ENCODE data around the gene KCTD10.
"Not testable (repeated sequence)": the region's sequence is repeated elsewhere in the genome, so short reads cannot be mapped to it uniquely, and the experiment has no call there.

KCTD10 gene

GRCh38 chr12:109443794-109444193, 33.3 kb downstream of the KCTD10 start:
- H3K23ac ChIP-seq (ENCODE audit: low read length): no peak overlapping the region
- H3K18ac ChIP-seq (ENCODE audit: low read length): no peak overlapping the region
- H3K9ac ChIP-seq (ENCODE audit: low read length): no peak overlapping the region
- no peak overlapping the region for H2BK12ac ChIP-seq (ENCODE audit: low read length)
- H3K79me1 ChIP-seq (ENCODE audit: low read length): no peaks in the 10 kb centered on the region
- no peak overlapping the region for H2AK5ac ChIP-seq (ENCODE audit: low read length)
- no peak overlapping the region for H2AFZ ChIP-seq (ENCODE audit: insufficient read depth, low read length, poor library complexity)
- H2BK120ac ChIP-seq (ENCODE audit: insufficient read depth, low read length, poor library complexity): no peak overlapping the region
- H4K12ac ChIP-seq (ENCODE audit: low read depth, low read length): no peak overlapping the region
- DNase-seq: no peak
- H3K36me3 ChIP-seq (ENCODE audit: control insufficient read depth in 1 of 2, insufficient read depth in 2 of 2, low read length in 2 of 2): peaks cover 21 to 30% of the 10 kb centered on the region in 2 experiments
- H4K8ac ChIP-seq (ENCODE audit: low read depth, low read length): no peak overlapping the region
- no peaks in the 10 kb centered on the region for H3K27me3 ChIP-seq (ENCODE audit: insufficient read depth, low read length)
- no CpG with 5 or more reads among the region's 5 CpGs for WGBS (ENCODE audit: extremely low coverage, insufficient coverage, insufficient read length)
- no peak overlapping the region for H3K4ac ChIP-seq (ENCODE audit: low read depth, low read length)
- H3K14ac ChIP-seq (ENCODE audit: low read length): no peak overlapping the region
- H3K79me2 ChIP-seq (ENCODE audit: control insufficient read depth, insufficient read depth, low read length, poor library complexity): no peaks in the 10 kb centered on the region
- no peak overlapping the region for H2BK5ac ChIP-seq (ENCODE audit: low read depth, low read length, poor library complexity)
- no peak overlapping the region for H3K4me2 ChIP-seq (ENCODE audit: low read length)
- H3K27ac ChIP-seq (ENCODE audit: low read depth, low read length): no peak overlapping the region
- H4K91ac ChIP-seq (ENCODE audit: low read depth, low read length): no peak overlapping the region
- H3K4me1 ChIP-seq (ENCODE audit: control insufficient read depth in 1 of 2, insufficient read depth in 2 of 2, low read length in 2 of 2): no peaks in the 10 kb centered on the region
- H3K9me3 ChIP-seq (ENCODE audit: insufficient read depth, low read depth, low read length): peaks cover 2% of the 10 kb centered on the region
- no peak overlapping the region for H3K4me3 ChIP-seq (ENCODE audit: low read depth, low read length)

GRCh38 chr12:109440851-109441490, 36.1 kb downstream of the KCTD10 start:
- Histone ChIP-seq H2BK12ac (ENCODE audit: low read length) (no peak overlapping the region), H2AFZ (ENCODE audit: insufficient read depth, low read length, poor library complexity) (no peak overlapping the region), H4K12ac (ENCODE audit: low read depth, low read length) (no peak overlapping the region), H3K79me1 (ENCODE audit: low read length) (no peaks in the 10 kb centered on the region), H3K27me3 (ENCODE audit: insufficient read depth, low read length) (no peaks in the 10 kb centered on the region), H3K18ac (ENCODE audit: low read length) (no peak overlapping the region), H3K9me3 (ENCODE audit: insufficient read depth, low read depth, low read length) (no peaks in the 10 kb centered on the region), H3K9ac (ENCODE audit: low read length) (no peak overlapping the region), H2BK120ac (ENCODE audit: insufficient read depth, low read length, poor library complexity) (no peak overlapping the region), H2AK5ac (ENCODE audit: low read length) (no peak overlapping the region), H3K4me1 (ENCODE audit: control insufficient read depth in 1 of 2, insufficient read depth in 2 of 2, low read length in 2 of 2) (peaks cover 2 to 3% of the 10 kb centered on the region in 2 experiments), H3K4ac (ENCODE audit: low read depth, low read length) (no peak overlapping the region), H3K23ac (ENCODE audit: low read length) (no peak overlapping the region), H3K4me2 (ENCODE audit: low read length) (no peak overlapping the region), H3K14ac (ENCODE audit: low read length) (no peak overlapping the region), H4K91ac (ENCODE audit: low read depth, low read length) (no peak overlapping the region), H3K4me3 (ENCODE audit: low read depth, low read length) (no peak overlapping the region), H4K8ac (ENCODE audit: low read depth, low read length) (no peak overlapping the region), H3K36me3 (ENCODE audit: control insufficient read depth in 1 of 2, insufficient read depth in 2 of 2, low read length in 2 of 2) (peaks cover 5 to 10% of the 10 kb centered on the region in 2 experiments), H3K27ac (ENCODE audit: low read depth, low read length) (no peak overlapping the region), H3K79me2 (ENCODE audit: control insufficient read depth, insufficient read depth, low read length, poor library complexity) (no peaks in the 10 kb centered on the region), H2BK5ac (ENCODE audit: low read depth, low read length, poor library complexity) (no peak overlapping the region)
- WGBS (ENCODE audit: extremely low coverage, insufficient coverage, insufficient read length): no CpG with 5 or more reads among the region's 9 CpGs
- peak; percentile 82 to 90 for DNase-seq

DNA sequence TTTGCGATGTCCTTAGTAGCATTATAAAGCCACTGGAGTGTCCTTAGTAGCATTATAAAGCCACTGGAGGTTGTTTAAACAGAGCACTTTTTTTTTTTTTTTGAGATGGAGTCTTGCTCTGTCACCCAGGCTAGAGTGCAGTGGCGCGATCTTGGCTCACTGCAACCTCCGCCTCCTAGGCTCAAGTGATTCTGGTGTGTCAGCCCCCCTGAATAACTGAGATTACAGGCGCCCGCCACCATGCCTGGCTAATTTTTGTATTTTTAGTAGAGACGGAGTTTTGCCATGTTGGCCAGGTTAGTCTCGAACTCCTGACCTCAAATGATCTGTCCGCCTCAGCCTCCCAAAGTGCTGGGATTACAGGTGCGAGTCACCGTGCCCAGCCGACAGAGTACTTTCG, 37.1 kb downstream of the KCTD10 start:
- H4K91ac ChIP-seq (ENCODE audit: low read depth, low read length); H2AFZ ChIP-seq (ENCODE audit: insufficient read depth, low read length, poor library complexity); H4K8ac ChIP-seq (ENCODE audit: low read depth, low read length); H3K23ac ChIP-seq (ENCODE audit: low read length); DNase-seq; H2BK5ac ChIP-seq (ENCODE audit: low read depth, low read length, poor library complexity); H3K27ac ChIP-seq (ENCODE audit: low read depth, low read length); H3K36me3 ChIP-seq (ENCODE audit: control insufficient read depth in 1 of 2, insufficient read depth in 2 of 2, low read length in 2 of 2); H2BK120ac ChIP-seq (ENCODE audit: insufficient read depth, low read length, poor library complexity); H3K9me3 ChIP-seq (ENCODE audit: insufficient read depth, low read depth, low read length); H2AK5ac ChIP-seq (ENCODE audit: low read length); H3K4me3 ChIP-seq (ENCODE audit: low read depth, low read length); H3K27me3 ChIP-seq (ENCODE audit: insufficient read depth, low read length); H3K14ac ChIP-seq (ENCODE audit: low read length); H3K18ac ChIP-seq (ENCODE audit: low read length); H3K4ac ChIP-seq (ENCODE audit: low read depth, low read length); H2BK12ac ChIP-seq (ENCODE audit: low read length); H3K79me1 ChIP-seq (ENCODE audit: low read length); H3K4me1 ChIP-seq (ENCODE audit: control insufficient read depth in 1 of 2, insufficient read depth in 2 of 2, low read length in 2 of 2); H3K79me2 ChIP-seq (ENCODE audit: control insufficient read depth, insufficient read depth, low read length, poor library complexity); H4K12ac ChIP-seq (ENCODE audit: low read depth, low read length); H3K9ac ChIP-seq (ENCODE audit: low read length); H3K4me2 ChIP-seq (ENCODE audit: low read length): not testable (repeated sequence)
- WGBS (ENCODE audit: extremely low coverage, insufficient coverage, insufficient read length): no CpG with 5 or more reads among the region's 13 CpGs

DNA sequence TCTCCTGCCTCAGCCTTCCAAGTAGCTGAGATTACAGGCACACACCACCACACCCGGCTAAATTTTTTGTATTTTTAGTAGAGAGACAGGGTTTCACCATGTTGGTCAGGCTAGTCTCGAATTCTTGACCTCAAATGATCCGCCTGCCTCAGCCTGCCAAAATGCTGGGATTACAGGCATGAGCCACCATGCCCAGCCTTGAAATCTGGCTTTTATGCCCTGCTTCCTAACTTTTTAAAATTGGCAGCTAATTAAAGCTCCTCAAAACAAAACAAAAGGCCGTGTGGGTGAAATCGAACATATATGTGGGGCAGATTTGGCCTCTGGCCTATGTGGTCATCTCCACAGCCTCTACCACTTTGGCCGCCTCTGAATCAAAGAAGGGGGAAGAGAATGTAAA, 37.9 kb downstream of the KCTD10 start:
- no peaks in the 10 kb centered on the region for H3K27me3 ChIP-seq (ENCODE audit: insufficient read depth, low read length)
- H3K14ac ChIP-seq (ENCODE audit: low read length): no peak overlapping the region
- H2AFZ ChIP-seq (ENCODE audit: insufficient read depth, low read length, poor library complexity): no peak overlapping the region
- H3K9ac ChIP-seq (ENCODE audit: low read length): no peak overlapping the region
- no peak overlapping the region for H2BK120ac ChIP-seq (ENCODE audit: insufficient read depth, low read length, poor library complexity)
- H3K4me1 ChIP-seq (ENCODE audit: control insufficient read depth in 1 of 2, insufficient read depth in 2 of 2, low read length in 2 of 2): peaks cover 8% of the 10 kb centered on the region in 2 experiments
- H3K4me3 ChIP-seq (ENCODE audit: low read depth, low read length): no peak overlapping the region
- H3K9me3 ChIP-seq (ENCODE audit: insufficient read depth, low read depth, low read length): no peaks in the 10 kb centered on the region
- no peak overlapping the region for H3K4me2 ChIP-seq (ENCODE audit: low read length)
- peaks cover 2 to 6% of the 10 kb centered on the region in 2 experiments for H3K36me3 ChIP-seq (ENCODE audit: control insufficient read depth in 1 of 2, insufficient read depth in 2 of 2, low read length in 2 of 2)
- H4K8ac ChIP-seq (ENCODE audit: low read depth, low read length): no peak overlapping the region
- no CpG with 5 or more reads among the region's 6 CpGs for WGBS (ENCODE audit: extremely low coverage, insufficient coverage, insufficient read length)
- H3K27ac ChIP-seq (ENCODE audit: low read depth, low read length): no peak overlapping the region
- H3K23ac ChIP-seq (ENCODE audit: low read length): no peak overlapping the region
- no peak overlapping the region for H3K4ac ChIP-seq (ENCODE audit: low read depth, low read length)
- DNase-seq: peak in 1 of 2 donors; percentile 52
- no peaks in the 10 kb centered on the region for H3K79me2 ChIP-seq (ENCODE audit: control insufficient read depth, insufficient read depth, low read length, poor library complexity)
- no peak overlapping the region for H3K18ac ChIP-seq (ENCODE audit: low read length)
- no peaks in the 10 kb centered on the region for H3K79me1 ChIP-seq (ENCODE audit: low read length)
- H4K91ac ChIP-seq (ENCODE audit: low read depth, low read length): no peak overlapping the region
- H4K12ac ChIP-seq (ENCODE audit: low read depth, low read length): no peak overlapping the region
- H2BK12ac ChIP-seq (ENCODE audit: low read length): no peak overlapping the region
- no peak overlapping the region for H2AK5ac ChIP-seq (ENCODE audit: low read length)
- H2BK5ac ChIP-seq (ENCODE audit: low read depth, low read length, poor library complexity): no peak overlapping the region

All from trophoblast cell (in vitro differentiated cells and primary cell).